Medulla oblongata (tissue), 1 donor: ENCODE data around the gene LINGO4.
"Not testable (repeated sequence)": the region's sequence is repeated elsewhere in the genome, so short reads cannot be mapped to it uniquely, and the experiment has no call there.

Source experiments
- DNase-seq: peaks from one replicate; pipeline ENCODE4 v3.0.0-alpha.2; 2015; ENCODE audit errors: extremely low spot score

LINGO4 gene

DNA sequence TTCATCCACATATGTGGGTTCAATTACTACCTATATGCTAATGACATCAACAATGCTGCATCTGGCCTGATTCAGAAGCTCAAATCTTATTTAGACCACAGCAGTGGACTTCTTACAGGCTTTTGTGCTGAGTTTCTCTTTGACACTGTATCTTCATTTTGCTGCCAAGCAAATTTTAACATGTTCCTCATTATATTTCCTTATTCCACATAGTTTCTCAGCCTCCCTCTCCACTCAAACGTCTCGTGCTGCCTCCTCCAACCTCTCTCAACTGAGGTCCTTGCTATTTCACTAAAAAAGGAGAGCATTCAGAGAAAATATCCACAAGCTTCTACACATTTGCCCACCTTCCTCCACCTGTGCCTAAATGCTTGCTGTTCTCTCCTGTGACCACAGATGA lies 21.4 kb downstream of the LINGO4 start:
- DNase-seq = no peak

DNA sequence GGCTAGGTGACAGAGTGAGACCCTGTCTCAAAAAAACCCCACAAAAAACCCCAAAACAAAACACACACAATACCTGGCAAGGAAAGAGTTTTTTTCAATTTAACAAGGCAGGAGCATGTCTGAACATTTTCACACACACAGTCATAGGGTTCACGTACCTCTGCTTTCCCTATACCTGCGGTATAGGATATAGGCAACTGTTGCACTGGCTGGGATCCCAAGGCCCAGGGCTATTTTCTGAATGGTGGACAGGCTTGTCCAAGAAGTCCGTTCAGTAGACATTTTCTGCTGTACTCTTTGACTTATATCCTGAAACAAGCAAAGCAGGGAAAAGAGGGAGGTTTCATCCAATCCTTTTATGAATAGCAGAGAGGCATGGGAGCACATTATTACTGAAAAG lies 22.5 kb downstream of the LINGO4 start:
- DNase-seq = no peak

DNA sequence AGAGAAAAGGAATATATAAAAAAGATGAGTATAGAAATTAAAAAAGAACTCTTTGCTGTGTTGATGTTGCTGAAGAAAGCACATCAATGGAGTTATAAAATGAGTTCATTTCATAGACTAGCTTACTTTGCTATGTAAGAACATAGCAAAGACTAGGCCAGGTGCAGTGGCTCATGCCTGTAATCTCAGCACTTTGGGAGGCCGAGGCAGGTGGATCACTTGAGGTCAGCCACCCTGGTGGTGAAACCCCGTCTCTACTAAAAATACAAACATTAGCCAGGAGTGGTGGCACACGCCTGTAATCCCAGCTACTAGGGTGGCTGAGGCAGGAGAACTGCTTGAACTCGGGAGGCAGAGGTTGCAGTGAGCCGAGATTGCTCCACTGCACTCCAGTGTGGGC lies 23.2 kb downstream of the LINGO4 start:
- DNase-seq = not testable (repeated sequence)

DNA sequence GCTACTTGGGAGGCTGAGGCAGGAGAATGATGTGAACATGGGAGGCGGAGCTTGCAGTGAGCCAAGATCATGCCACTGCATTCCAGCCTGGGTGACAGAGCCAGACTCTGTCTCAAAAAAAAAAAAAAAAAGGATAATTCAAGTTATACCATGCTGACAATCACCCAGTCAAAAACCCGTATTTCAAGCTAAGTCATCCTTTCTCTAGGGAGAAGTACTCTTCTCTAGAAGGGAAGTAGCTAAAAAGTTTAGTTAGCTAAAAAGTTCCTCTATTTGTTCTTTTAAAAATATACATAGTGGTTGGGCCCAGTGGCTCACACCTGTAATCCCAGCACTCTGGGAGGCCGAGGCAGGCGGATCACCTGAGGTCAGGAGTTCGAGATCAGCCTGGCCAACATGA lies 24.5 kb downstream of the LINGO4 start:
- not testable (repeated sequence) for DNase-seq

DNA sequence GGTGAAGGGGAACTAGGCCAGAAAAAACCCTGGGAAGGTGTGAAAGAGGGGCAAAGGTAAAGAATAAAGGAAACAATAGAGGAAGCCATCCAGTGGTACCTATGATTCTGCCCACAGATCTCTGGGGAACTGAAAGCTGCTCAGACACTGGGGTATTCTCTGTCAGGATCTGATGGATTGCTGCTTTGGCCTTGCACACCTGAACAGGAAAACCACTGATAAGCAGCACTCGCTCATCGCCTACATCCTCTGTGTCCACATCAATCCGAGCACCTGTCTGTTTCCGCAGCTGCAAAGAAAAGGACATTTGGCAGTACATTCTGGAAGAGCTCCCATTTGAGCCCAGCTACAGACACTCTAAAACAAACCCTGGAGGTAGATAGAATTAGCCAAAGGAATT lies 25.4 kb downstream of the LINGO4 start:
- no peak for DNase-seq

DNA sequence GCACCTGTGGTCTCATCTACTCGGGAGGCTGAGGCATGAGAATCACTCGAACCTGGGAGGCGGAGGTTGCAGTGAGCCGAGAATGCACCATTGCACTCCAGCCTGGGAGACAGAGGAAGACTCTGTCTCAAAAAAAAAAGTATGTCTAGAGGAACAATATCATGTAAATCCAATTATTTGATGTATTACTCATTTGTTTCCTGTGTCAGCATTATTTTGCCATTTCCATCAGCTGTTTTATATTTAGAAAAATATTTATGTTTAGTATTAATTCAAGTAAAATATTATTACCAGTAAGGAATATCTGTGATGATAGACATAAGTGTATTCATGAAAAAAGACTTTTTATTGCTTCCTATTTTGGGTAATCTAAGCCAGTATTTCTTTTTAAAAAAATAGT lies 27.9 kb downstream of the LINGO4 start:
- DNase-seq = no peak

DNA sequence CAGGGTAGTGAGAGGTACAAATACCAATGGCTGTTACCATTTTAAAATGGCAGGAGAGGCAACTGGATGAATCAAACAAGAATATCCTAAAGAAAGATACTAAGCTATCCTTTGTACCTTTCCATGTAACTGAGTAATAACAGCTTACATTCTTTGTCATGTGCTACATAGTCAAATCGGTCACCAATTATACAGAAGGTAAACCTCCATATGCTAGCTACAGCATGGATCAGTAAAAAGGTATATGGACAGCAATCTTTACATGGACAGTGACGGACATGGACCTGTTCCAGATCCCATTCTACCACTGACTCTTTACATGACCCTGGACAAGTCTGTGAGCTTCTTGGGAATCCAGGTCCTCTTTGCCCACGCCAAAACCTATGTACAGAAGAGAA lies 28.6 kb downstream of the LINGO4 start:
- DNase-seq = no peak

DNA sequence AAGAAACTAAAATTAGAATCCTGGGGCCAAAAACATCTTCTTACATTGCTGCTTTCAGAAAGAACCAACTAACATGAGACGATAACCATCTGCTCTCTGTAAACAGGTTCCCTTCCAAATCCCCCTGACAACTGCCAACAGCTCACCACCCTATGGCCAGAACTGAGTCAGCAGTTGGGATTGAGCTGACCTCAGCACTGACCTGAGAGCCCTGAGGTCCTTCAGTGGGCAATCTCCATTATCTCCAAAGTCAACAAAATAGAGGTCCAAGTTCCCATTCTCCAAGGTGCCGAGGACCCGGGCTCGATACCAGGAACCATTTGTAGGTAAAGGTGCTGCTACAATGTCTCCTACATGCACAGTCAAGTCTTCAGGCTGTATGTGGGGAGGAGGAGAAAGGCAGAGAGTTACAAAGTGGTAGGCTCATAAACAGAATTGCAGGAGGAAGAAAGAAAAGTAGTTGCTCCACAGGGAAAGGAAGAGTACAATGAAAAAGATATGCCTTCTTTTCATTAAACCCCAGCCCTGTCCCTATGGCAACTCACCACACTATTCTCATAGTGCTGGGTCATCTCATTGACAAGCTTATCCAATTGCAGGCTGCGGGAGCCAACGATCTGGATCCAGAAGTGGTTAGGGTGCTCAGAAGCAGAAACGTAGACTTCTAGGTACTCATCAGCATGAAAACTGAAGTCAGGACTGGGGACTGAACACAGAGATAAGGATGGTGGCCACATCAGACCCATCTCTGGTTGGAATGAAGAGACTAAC lies 29.1 kb downstream of the LINGO4 start:
- no peak for DNase-seq

DNA sequence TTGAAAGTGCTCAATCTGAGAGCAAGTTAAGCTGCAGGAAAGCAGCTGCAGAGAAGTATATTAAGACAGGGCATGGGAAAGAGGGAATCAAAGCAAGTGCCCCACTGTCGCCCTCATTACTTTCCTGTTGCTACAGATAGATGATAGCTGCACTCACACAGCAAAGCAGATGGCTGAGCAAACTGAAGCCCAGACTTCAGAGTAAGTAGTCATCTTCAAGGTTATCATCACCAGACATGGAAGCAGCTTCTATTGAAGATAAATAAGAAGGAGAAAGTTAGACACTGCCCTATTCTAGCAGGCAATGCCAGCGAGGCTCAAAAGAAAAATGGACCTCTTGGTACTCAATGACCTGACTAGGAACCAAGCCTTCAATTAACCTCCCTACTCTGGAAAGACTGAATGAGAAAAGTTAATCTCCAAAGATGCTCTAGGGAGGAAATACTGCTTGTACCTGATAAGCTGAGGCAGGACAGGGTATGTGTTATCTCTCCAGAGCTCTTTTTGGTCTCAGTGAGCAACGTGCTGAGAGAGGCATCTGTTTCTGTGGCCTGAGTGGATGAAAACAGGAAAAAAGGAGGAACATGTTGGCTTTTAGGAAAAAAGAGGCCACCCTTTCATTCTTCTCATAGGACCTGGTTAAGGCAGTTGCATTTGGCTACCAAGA lies 30.8 kb downstream of the LINGO4 start:
- DNase-seq = no peak

DNA sequence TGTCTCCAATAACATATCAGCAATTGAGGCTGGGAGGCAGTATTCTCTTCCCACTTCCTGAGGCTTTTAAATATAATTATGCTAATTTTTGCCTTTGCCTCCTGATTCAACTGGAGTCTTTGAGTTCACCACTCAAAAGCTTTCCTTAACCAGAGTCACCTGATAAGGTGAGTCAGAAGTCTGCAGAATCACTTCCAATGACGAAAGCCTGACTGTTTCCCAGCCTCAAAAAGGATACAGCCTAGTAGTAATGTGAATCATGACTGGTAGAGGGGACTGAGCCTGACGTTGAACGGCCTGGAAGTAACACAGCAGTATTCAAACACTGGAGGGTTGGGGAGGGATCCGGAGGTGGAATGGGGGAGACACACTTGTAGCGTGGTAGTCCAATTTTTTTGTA lies 31.5 kb downstream of the LINGO4 start:
- no peak for DNase-seq

DNA sequence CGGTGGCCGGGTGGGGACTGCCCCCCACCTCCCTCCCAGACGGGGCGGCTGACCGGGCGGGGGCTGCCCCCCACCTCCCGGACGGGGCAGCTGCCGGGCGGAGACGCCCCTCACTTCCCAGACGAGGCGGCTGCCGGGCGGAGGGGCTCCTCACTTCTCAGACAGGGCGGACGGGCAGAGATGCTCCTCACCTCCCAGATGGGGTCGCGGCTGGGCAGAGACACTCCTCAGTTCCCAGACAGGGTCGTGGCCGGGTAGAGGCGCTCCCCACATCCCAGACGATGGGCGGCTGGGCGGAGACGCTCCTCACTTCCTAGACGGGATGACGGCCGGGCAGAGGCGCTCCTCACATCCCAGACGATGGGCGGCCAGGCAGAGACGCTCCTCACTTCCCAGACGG lies 35.9 kb downstream of the LINGO4 start:
- not testable (repeated sequence) for DNase-seq

DNA sequence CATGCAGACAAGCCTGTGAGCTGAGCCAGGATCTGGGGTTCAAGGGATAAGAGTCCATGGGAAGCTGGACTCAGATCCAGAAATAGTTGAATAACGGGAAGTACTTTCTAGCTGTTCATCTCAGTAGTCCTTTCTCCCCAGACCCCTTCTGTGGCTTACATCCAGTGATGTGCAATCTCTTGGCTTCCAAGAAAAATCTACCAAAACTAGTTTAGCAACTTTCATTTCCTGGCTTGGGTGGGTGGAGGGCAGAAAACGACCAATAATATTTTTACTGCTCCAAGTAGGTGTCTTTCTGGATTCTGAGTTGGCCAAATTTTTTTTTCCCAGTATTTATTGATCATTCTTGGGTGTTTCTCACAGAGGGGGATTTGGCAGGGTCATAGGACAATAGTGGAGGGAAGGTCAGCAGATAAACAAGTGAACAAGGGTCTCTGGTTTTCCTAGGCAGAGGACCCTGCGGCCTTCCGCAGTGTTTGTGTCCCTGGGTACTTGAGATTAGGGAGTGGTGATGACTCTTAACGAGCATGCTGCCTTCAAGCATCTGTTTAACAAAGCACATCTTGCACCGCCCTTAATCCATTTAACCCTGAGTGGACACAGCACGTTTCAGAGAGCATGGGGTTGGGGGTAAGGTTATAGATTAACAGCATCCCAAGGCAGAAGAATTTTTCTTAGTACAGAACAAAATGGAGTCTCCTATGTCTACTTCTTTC lies 36.7 kb downstream of the LINGO4 start:
- DNase-seq = not testable (repeated sequence)

DNA sequence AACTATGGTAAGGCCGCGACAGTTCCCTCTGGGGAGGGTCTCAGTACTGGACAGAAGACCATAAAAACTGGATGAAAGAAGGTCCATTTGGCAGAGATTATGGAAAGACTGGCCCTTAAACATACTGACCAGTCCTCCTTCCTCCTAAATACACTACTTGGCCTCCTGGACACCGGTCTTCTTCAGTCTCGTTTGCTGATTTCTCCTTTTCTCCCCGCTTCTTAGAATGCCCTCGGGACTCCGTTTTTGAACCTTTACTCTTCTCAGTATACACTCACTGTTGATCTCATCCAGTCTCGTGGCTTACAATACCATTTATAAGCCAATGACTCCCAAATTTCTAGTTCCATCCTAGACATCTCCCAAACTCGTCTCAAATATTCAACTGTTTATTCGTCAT lies 41.2 kb downstream of the LINGO4 start:
- DNase-seq = peak; percentile 8

DNA sequence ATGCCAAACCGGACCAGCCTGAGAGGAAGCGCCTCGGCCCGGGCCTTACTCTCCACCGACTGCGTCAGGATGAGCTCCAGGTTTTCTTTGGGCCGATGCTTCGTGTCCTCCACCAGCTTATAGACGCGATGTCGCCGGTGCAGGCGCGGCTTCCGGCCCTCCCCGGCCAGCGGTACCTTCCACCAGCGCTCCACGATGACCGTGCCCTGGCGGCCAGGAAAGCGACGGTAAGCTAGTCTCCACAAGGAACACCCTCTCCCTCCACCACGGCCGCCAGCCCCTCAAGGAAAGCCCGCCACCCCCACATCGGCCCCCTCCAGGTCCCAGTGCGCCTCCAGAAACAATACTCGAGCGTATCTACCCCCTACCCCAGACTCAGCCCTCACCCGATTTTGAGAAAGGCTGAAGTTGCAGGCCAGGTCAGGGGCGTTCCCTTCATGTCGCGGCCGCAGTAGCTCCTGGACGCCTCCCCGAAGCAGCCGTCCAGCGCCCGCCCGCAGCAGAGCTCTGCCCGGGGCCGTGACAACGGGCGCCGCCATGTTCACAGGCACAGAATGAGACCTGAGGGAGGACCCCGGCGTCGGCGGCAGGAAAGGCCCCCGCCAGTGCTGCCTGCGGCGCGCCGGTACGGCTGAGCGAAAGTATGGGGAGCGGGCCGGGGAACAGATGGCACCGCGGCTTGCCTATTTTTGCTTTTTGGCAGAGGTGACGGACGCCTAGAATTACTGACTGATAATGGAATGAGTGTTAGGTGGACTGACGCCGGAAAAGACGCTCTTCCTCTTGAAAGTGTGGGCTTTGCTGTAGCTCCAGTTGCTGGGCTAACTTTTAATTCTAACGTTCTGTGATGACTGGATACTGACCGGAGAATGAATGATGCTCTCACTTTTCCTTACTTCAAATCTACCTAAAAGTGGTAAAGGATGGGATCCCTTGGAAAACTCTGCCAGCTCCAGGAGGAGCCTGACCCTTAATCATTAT lies 42.0 kb downstream of the LINGO4 start, which contains the start of gene MRPL9:
Gene MRPL9, minus strand, starts transcription at position 556 of the 981 bp plus-strand sequence. Its CDS starts 17 bp downstream, at position 539.
- peak; percentile 72 for DNase-seq

DNA sequence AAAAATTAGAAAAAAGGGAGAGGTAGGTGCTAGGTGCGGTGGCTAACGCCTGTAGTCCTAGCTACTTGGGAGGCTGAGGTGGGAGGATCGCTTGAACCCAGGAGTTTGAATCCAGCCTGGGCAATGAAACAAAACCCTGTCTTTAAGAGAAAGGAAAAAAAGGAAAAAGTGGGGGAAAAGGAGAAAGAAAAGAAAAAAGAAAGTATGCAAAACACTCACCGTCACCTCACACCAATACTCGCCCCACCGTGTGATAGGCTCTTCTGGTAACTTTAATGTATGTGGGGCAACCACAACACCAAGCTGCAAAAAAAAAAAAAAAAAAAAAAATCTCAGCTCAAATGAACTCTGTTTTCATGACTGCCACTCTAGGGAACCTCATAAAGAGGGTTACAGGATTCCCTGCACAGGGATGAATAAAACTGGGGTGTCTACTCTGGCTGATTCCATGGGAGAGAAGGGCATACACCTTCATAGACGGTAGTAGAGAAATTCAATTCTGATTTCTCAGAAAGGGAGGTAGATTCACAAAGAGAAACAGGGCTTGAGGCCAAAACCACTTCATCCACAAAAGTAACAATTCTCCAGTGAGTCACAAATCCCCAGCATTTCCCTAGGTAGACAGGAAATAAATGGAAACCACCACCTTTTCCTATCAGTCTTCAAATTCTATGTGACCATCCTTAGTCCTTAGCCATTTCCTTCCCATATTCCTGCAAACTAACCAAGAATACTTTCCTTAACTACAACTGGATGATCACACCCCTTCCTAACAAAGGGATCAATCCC lies 44.4 kb downstream of the LINGO4 start:
- DNase-seq = no peak

DNA sequence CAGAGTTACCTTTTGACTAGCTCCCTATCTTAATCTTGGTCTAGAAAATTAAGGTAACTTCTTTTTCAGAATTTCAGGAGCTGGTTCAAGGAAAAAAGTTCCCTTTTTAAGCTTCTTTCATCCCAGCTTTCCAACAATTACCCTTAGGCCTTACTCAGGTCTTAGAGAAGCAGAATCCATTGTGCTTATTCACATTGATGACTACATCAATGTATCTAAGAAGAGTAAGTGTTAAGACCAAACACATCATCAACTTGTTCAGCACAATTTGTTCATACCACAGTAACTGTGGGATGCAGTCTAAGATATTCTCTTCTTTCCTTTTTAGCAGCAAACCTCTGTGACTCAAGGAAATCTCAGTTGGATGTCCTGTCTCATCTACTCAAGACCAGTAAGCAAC lies 46.0 kb downstream of the LINGO4 start:
- no peak for DNase-seq

DNA sequence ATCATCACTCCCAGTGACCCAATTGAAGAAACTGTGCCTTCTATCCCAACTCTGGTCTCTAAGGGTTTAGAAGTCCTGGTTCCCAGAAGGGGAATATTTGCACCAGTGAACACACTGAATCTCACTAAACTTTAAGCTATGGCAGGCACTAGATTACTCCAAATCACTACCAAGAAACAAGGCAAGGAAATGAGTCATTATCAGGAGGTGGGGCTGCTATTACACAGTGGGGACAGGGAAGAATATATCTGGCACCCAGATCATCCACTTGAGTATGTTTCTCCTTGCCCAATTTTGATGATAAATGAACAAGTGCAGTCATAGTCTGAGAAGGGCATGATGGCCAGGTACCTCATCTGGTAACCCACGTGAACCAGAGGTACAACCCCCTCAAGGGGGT lies 48.9 kb downstream of the LINGO4 start:
- DNase-seq = no peak
